ENCODE data around the gene PHYHIPL.

- TF ChIP-seq CTCF (IDR thresholded peaks at IDR 0.05; ENCODE audit: extremely low read depth in 1 of 2, insufficient read depth in 1 of 2, low read depth in 1 of 2, low read length in 2 of 2) (no peak), EZH2 (IDR thresholded peaks at IDR 0.05; ENCODE audit: borderline replicate concordance, low read depth, low read length, severe bottlenecking) (no peak)
Measured at GRCh38 chr10:59143544-59143943, 32.9 kb upstream of the PHYHIPL start.

Data from endothelial cell of umbilical vein (primary cell).